ENCODE results near the gene ACP4. TPM values are rescaled to one million over a fixed set of nuclear protein-coding genes. Genes with fewer than 3 reads are reported as not detected.
"Not testable (repeated sequence)": the region's sequence is repeated elsewhere in the genome, so short reads cannot be mapped to it uniquely, and the experiment has no call there.

Gene ACP4
- total RNA-seq, 2 donors from 2014 or later, result not detected

DNA sequence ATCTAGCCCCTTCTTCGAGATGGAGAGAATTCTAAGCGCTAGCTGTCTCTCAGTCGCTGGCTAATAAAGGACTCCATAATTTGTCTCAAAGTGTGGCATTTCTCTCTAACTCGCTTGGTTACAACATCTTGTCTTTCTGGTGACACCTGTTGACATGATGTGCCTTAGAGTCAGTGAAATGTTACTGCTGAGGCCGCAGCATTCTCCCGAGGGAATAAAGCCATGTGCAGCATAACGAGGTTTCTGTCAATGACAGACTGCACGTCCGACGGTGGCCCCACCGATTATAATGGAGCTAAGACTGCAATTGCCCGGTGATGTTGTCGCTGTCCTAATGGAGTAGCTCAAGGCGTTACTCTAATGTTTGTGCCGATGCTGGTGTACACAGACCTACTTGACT, 40.2 kb upstream of the ACP4 start:
- no peak overlapping the region for H3K27ac ChIP-seq
- H3K36me3 ChIP-seq, result no peaks in the 10 kb centered on the region
- H3K27me3 ChIP-seq, result no peaks in the 10 kb centered on the region
- H3K9me3 ChIP-seq, result no peaks in the 10 kb centered on the region
- TF ChIP-seq, protein P1, sequence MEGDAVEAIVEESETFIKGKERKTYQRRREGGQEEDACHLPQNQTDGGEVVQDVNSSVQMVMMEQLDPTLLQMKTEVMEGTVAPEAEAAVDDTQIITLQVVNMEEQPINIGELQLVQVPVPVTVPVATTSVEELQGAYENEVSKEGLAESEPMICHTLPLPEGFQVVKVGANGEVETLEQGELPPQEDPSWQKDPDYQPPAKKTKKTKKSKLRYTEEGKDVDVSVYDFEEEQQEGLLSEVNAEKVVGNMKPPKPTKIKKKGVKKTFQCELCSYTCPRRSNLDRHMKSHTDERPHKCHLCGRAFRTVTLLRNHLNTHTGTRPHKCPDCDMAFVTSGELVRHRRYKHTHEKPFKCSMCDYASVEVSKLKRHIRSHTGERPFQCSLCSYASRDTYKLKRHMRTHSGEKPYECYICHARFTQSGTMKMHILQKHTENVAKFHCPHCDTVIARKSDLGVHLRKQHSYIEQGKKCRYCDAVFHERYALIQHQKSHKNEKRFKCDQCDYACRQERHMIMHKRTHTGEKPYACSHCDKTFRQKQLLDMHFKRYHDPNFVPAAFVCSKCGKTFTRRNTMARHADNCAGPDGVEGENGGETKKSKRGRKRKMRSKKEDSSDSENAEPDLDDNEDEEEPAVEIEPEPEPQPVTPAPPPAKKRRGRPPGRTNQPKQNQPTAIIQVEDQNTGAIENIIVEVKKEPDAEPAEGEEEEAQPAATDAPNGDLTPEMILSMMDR (IDR thresholded peaks at IDR 0.05), result no peak
- no peaks in the 10 kb centered on the region for H3K4me1 ChIP-seq
- DNase-seq (ENCODE audit: low spot score), result no peak
- no peak overlapping the region for H3K4me3 ChIP-seq

DNA sequence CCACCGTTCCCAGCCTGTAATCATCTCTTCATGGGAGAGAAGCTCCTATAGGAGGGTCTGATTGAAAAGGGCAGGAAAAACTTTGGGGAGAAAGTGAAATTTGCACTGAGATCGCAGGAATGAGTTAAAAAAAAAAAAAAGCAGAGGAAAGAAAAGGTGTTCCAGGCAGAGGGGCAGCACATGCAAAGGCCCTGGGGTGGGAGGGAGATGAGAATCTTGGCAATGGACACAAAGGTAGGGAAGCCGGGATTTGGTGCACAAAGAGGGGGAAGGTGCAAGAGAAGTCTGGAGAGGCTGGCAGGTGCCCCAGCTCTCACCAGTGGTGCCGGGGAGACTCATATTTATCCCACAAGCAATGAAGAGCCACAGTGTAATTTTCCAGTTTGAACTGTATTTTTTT, 36.3 kb upstream of the ACP4 start:
- Histone ChIP-seq H3K27me3 (no peaks in the 10 kb centered on the region), H3K4me3 (no peak overlapping the region), H3K27ac (no peak overlapping the region), H3K9me3 (no peaks in the 10 kb centered on the region), H3K4me1 (no peaks in the 10 kb centered on the region), H3K36me3 (no peaks in the 10 kb centered on the region)
- TF ChIP-seq, protein P1 (IDR thresholded peaks at IDR 0.05), result no peak
- DNase-seq (ENCODE audit: low spot score), result no peak

DNA sequence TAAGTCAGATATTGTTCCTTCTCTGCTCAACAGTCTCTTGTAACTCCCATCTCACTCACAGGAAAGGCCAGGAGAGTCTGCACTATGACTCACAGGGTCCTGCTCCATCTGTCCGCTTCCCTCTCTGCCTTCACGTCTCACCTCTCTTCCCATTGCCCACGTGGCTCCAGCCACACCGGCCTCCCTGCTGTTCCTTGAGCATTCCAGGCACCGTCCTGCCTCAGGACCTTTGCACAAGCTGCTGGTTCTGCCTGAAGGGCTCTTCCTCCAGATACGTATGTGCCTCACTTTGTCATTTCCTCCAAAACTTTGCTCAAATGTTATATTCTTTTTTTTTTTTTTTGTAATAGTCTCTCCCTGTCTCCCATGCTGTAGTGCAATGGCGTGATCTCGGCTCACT, 34.0 kb upstream of the ACP4 start:
- not testable (repeated sequence) for DNase-seq (ENCODE audit: low spot score); H3K27ac ChIP-seq; H3K27me3 ChIP-seq; H3K4me1 ChIP-seq; H3K36me3 ChIP-seq; H3K9me3 ChIP-seq; H3K4me3 ChIP-seq

DNA sequence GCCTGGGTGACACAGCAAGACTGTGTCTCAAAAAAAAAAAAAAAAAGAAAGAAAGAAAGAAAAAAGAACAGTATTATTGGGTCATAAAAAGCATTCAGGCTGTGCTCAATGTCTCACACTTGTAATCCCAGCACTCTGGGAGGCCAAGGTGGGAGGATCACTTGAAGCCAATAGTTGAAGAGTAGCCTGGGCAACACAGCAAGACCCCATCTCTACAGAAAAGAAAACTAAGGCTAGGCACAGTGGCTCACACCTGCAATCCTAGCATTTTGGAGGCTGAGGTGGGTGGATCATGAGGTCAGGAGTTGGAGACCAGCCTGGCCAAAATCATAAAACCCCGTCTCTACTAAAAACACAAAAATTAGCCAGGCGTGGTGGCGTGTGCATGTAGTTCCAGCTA, 32.6 kb upstream of the ACP4 start:
- not testable (repeated sequence) for H3K4me3 ChIP-seq; H3K27me3 ChIP-seq; DNase-seq (ENCODE audit: low spot score); H3K36me3 ChIP-seq; H3K9me3 ChIP-seq; H3K4me1 ChIP-seq; H3K27ac ChIP-seq

DNA sequence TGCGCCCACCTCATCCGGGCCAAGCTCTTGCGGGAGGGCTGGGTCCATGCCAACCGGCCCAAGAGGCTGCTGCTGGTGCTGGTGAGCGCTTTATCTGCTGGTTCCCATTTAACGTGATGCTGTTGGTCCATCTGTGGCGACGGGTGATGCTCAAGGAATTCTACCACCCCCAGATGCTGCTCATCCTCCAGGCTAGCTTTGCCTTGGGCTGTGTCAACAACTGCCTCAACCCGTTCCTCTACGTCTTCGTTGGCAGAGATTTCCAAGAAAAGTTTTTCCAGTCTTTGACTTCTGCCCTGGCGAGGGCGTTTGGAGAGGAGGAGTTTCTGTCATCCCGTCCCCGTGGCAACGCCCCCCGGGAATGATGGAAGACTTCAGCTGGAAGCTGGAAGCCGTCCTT, 31.1 kb upstream of the ACP4 start:
- DNase-seq (ENCODE audit: low spot score); H3K4me1 ChIP-seq; H3K27me3 ChIP-seq; H3K4me3 ChIP-seq; H3K36me3 ChIP-seq; H3K9me3 ChIP-seq; H3K27ac ChIP-seq: not testable (repeated sequence)

DNA sequence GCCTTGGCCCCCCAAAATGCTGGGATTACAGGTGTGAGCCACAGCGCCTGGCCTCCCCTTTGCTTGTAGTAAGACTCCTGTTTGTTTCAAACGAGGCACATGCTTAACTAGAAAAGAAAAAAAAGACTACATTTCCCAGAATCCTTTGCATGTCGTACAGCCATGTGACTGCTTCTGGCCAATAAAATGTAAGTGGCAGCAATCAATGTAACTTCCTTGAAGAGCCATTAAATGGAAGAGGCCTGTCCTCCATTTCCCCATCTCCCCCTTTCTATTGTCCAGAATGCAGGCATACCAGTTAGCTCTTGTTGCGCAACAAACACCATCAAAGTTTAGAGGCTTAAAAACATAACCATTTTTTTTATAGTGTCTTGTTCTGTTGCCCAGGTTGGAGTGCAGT, 30.3 kb upstream of the ACP4 start:
- H3K27me3 ChIP-seq, result no peaks in the 10 kb centered on the region

DNA sequence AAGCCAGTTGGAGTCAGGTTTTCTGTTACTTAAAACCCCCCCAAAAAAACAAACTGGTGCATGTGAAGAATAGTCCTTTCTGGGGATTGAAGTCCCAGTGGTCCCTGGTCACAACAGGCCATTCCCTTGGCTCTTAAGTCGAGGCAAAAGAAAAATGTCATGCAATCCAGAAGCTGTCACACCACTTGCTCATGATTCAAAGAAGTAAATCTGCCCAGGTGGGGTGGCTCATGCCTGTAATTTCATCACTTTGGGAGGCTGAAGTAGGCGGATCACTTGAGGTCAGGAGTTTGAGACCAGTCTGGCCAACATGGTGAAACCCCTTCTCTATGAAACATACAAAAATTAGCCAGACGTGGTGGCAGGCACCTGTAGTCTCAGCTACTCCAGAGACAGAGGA, 28.7 kb upstream of the ACP4 start:
- not testable (repeated sequence) for H3K9me3 ChIP-seq; H3K36me3 ChIP-seq; H3K27me3 ChIP-seq; DNase-seq (ENCODE audit: low spot score); H3K27ac ChIP-seq; H3K4me1 ChIP-seq; H3K4me3 ChIP-seq

More for the DNA sequence above, 30.3 kb upstream of the ACP4 start:
- TF ChIP-seq, protein P1 (IDR thresholded peaks at IDR 0.05), result no peak
- no peaks in the 10 kb centered on the region for H3K36me3 ChIP-seq
- H3K27ac ChIP-seq, result no peak overlapping the region
- H3K4me3 ChIP-seq, result no peak overlapping the region
- H3K4me1 ChIP-seq, result no peaks in the 10 kb centered on the region
- no peak for DNase-seq (ENCODE audit: low spot score)
- no peaks in the 10 kb centered on the region for H3K9me3 ChIP-seq

DNA sequence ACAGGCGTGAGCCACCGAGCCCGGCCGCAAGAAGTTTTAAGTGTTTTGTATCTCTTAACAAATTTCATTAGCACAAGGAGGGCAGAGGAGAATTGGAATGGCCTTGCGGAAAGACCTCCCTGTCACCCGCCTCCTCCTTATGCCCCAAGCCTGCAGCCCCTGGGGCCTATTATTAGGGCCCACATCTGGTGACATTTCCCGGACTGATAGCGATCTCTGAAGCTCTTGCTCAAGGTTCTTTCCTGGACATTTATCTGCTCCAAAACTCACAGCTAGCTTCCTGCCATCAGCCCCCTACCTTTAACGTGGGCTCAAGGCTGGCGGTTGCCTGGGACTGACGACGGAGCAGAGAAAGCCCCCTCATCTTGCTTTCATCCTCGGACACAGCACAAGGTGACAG, 26.7 kb upstream of the ACP4 start:
- DNase-seq (ENCODE audit: low spot score); H3K4me1 ChIP-seq; H3K9me3 ChIP-seq; H3K27ac ChIP-seq; H3K4me3 ChIP-seq; H3K27me3 ChIP-seq; H3K36me3 ChIP-seq: not testable (repeated sequence)

DNA sequence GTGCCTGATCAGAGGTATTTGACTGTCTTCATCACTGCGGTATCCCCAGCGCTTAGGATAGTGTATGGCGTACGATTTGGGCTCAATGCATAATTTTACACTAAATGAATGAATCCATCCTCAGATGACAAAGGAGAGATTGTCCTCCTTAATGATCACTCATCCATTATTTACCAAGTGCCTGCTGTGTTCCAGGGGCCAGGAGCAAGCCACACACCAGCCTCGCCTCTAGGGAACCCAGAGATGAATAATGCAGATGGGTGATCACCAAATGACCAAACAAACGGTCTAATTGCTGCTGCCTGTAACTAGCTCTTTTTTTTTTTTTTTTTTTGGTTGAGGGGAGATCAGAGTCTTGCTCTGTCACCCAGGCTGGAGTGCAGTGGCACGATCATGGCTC, 25.8 kb upstream of the ACP4 start:
- H3K4me1 ChIP-seq, result no peaks in the 10 kb centered on the region
- H3K27ac ChIP-seq, result no peak overlapping the region
- no peaks in the 10 kb centered on the region for H3K27me3 ChIP-seq

DNA sequence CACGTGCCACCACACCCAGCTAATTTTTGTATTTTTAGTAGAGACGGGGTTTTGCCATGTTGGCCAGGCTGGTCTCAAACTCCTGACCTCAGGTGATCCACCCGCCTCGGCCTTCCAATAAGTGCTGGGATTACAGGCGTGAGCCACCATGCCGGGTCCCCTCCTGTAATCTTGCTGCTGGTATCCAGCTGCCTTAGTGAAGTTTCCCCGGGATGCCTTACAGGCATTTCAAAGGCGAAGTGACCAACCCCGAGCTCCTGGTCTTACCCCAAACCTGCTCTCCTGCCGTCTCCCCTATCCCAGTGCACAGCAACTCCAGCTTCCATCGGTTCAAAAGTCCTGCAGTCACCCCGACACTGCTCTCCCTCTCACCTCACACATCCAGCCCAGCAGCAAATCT, 23.5 kb upstream of the ACP4 start:
- H3K4me1 ChIP-seq; H3K4me3 ChIP-seq; H3K27me3 ChIP-seq; H3K9me3 ChIP-seq; H3K36me3 ChIP-seq; DNase-seq (ENCODE audit: low spot score); H3K27ac ChIP-seq: not testable (repeated sequence)

More for the DNA sequence above, 25.8 kb upstream of the ACP4 start:
- H3K4me3 ChIP-seq, result no peak overlapping the region
- TF ChIP-seq, protein P1 (IDR thresholded peaks at IDR 0.05), result no peak
- no peaks in the 10 kb centered on the region for H3K36me3 ChIP-seq
- H3K9me3 ChIP-seq, result no peaks in the 10 kb centered on the region
- no peak for DNase-seq (ENCODE audit: low spot score)

DNA sequence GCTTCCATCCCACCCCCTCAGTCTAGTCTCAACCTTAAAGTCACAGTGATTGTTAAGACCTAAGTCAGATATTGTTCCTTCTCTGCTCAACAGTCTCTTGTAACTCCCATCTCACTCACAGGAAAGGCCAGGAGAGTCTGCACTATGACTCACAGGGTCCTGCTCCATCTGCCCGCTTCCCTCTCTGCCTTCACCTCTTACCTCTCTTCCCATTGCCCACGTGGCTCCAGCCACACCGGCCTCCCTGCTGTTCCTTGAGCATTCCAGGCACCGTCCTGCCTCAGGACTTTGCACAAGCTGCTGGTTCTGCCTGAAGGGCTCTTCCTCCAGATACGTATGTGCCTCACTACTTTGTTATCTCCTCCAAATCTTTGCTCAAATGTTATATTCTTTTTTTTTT, 23.0 kb upstream of the ACP4 start:
- not testable (repeated sequence) for H3K4me3 ChIP-seq, H3K9me3 ChIP-seq, H3K27me3 ChIP-seq

More for the DNA sequence above, 23.0 kb upstream of the ACP4 start:
- not testable (repeated sequence) for H3K27ac ChIP-seq; H3K4me1 ChIP-seq; DNase-seq (ENCODE audit: low spot score); H3K36me3 ChIP-seq
